Stomach (tissue), 9 donors: ENCODE data around the gene NANOS3. TPM values are rescaled to one million over a fixed set of nuclear protein-coding genes. Genes with fewer than 3 reads are reported as not detected.
A peak's percentile ranks its signal among the peaks of the same experiment; 100 is the strongest.

Experiments used
- DNase-seq, 2 donors: peaks; one replicate each; pipeline versions ENCODE4 v3.0.0 to v3.0.0-alpha.2; 2013 to 2019
- H3K27ac ChIP-seq, 5 donors: fragments of 200-600 bp in 4 of 5; sonication (generic) in 4 of 5; one replicate each; pipeline ENCODE4 v1.5.1; 2013 to 2019; ENCODE audit warnings: mild to moderate bottlenecking in 1 of 5, moderate library complexity in 1 of 5
- H3K27me3 ChIP-seq, 3 donors: fragments of 200-600 bp; sonication (generic); one replicate each; pipeline ENCODE4 v1.5.1; 2017 to 2019; ENCODE audit warnings: mixed run types in 1 of 3
- H3K36me3 ChIP-seq, 4 donors: fragments of 200-600 bp; sonication (generic); 1 replicate in 3 of 4; 2 replicates in 1 of 4; pipeline ENCODE4 v1.5.1; 2016 to 2019
- H3K4me1 ChIP-seq, 4 donors: fragments of 200-600 bp; sonication (generic); one replicate each; pipeline ENCODE4 v1.5.1; 2016 to 2019
- H3K4me3 ChIP-seq, 4 donors: fragments of 200-600 bp; sonication (generic) in 3 of 4; one replicate each; pipeline ENCODE4 v1.5.1; 2016 to 2019; ENCODE audit warnings: mild to moderate bottlenecking in 1 of 4
- H3K9me3 ChIP-seq, 4 donors: fragments of 200-600 bp; sonication (generic); one replicate each; pipeline ENCODE4 v1.5.1; 2016 to 2019
- EP300 ChIP-seq: sonication (generic); formaldehyde crosslinking; IDR thresholded peaks from one replicate; pipeline ENCODE4 v1.6.1; 2017; ENCODE audit warnings: antibody characterized with exemption
- POLR2A ChIP-seq, 4 donors: fragments of 450-650 bp; IDR thresholded peaks; one replicate each; pipeline ENCODE4 v1.6.1; 2016; ENCODE audit warnings: antibody characterized with exemption in 4 of 4, control low read depth in 2 of 4, mild to moderate bottlenecking in 1 of 4, moderate library complexity in 1 of 4
- POLR2AphosphoS5 ChIP-seq, 3 donors: sonication (generic); formaldehyde crosslinking; IDR thresholded peaks; one replicate each; pipeline ENCODE4 v1.6.1; 2016; ENCODE audit warnings: antibody characterized with exemption in 3 of 3
- WGBS, 5 donors: extraction: QIAGEN DNeasy Blood & Tissue Kit in 3 of 5; methylation state at CpG; one replicate each; pipeline versions ENCODE4 v1.1.5 to v1.1.7; 2013 to 2018; 5-methylcytosine and 5-hydroxymethylcytosine counted together
- intact Hi-C: fragments of 100-400 bp; cut with DNase I; formaldehyde crosslinking; loops from one replicate; pipeline ENCODE4 v1.15.1; 2023; ENCODE audit warnings: low total_unique reads
- polyA plus RNA-seq, 3 donors: library from polyadenylated mRNA; stranded (reverse); fragments of 200-250 nt; gene quantifications; one replicate each; pipeline ENCODE4 v1.2.3, GENCODE V29; 2013
- total RNA-seq, 5 donors: library from RNA; depleted of rRNA; stranded (reverse); fragments of >200 nt; gene quantifications; one replicate each; pipeline versions ENCODE4 v1.1.0 to v1.2.3, GENCODE V29; 2014 to 2016
- TF ChIP-seq, protein P1 (sequence below), 7 experiments: fragments of 450-650 bp in 4 of 7; fragments of 200-600 bp in 3 of 7; sonication (generic) in 3 of 7; IDR thresholded peaks; one replicate each; pipeline ENCODE4 v1.5.1; 2016 to 2019; ENCODE audit warnings: antibody characterized with exemption in 7 of 7, control low read depth in 2 of 7, mild to moderate bottlenecking in 1 of 7
- donor health status: healthy with polysubstance abuse.
- donor health status: Bipolar disorder and iron deficiency.
- donor health status: healthy.

Gene NANOS3
- total and polyA plus RNA-seq, 8 donors, result 1.2 TPM; not detected in 7

- Histone ChIP-seq H3K36me3 (no peaks in the 10 kb centered on the region), H3K4me1 (peaks cover 0 to 3% (median 0%) of the 10 kb centered on the region in 4 donors), H3K27ac (no peak overlapping the region), H3K27me3 (no peaks in the 10 kb centered on the region), H3K4me3 (no peak overlapping the region), H3K9me3 (no peaks in the 10 kb centered on the region)
- no peak for TF ChIP-seq POLR2AphosphoS5 (IDR thresholded peaks at IDR 0.05)
- TF ChIP-seq, protein P1, sequence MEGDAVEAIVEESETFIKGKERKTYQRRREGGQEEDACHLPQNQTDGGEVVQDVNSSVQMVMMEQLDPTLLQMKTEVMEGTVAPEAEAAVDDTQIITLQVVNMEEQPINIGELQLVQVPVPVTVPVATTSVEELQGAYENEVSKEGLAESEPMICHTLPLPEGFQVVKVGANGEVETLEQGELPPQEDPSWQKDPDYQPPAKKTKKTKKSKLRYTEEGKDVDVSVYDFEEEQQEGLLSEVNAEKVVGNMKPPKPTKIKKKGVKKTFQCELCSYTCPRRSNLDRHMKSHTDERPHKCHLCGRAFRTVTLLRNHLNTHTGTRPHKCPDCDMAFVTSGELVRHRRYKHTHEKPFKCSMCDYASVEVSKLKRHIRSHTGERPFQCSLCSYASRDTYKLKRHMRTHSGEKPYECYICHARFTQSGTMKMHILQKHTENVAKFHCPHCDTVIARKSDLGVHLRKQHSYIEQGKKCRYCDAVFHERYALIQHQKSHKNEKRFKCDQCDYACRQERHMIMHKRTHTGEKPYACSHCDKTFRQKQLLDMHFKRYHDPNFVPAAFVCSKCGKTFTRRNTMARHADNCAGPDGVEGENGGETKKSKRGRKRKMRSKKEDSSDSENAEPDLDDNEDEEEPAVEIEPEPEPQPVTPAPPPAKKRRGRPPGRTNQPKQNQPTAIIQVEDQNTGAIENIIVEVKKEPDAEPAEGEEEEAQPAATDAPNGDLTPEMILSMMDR (IDR thresholded peaks at IDR 0.05), result no peak
- TF ChIP-seq EP300, result no peak
- no peak for TF ChIP-seq POLR2A (IDR thresholded peaks at IDR 0.05)
- intact Hi-C loops, result no loop called here
- 96 to 100% (median 97%) methylated on average over 2 of the region's 2 CpGs for WGBS, 5 donors
- no peak for DNase-seq
Observed at GRCh38 chr19:13896227-13896626, 19.3 kb downstream of the NANOS3 start.

- no peak overlapping the region for H3K4me3 ChIP-seq
- 32 to 57% (median 42%) methylated on average over 10 of the region's 10 CpGs for WGBS, 5 donors
- no peaks in the 10 kb centered on the region for H3K27me3 ChIP-seq
- H3K27ac ChIP-seq, result peak overlapping the region in 1 of 5 donors; percentile 22
- H3K9me3 ChIP-seq, result no peaks in the 10 kb centered on the region
- H3K4me1 ChIP-seq, result peaks cover 0 to 3% (median 0%) of the 10 kb centered on the region in 4 donors
- TF ChIP-seq, protein P1 (IDR thresholded peaks at IDR 0.05), result no peak
- no peak for TF ChIP-seq EP300
- no peak for TF ChIP-seq POLR2AphosphoS5 (IDR thresholded peaks at IDR 0.05)
- no peak for TF ChIP-seq POLR2A (IDR thresholded peaks at IDR 0.05)
- H3K36me3 ChIP-seq, result no peaks in the 10 kb centered on the region
- peak in 1 of 2 donors; percentile 72 for DNase-seq
- intact Hi-C loops, result no loop called here
Observed at GRCh38 chr19:13899393-13899792, 22.5 kb downstream of the NANOS3 start.

DNA sequence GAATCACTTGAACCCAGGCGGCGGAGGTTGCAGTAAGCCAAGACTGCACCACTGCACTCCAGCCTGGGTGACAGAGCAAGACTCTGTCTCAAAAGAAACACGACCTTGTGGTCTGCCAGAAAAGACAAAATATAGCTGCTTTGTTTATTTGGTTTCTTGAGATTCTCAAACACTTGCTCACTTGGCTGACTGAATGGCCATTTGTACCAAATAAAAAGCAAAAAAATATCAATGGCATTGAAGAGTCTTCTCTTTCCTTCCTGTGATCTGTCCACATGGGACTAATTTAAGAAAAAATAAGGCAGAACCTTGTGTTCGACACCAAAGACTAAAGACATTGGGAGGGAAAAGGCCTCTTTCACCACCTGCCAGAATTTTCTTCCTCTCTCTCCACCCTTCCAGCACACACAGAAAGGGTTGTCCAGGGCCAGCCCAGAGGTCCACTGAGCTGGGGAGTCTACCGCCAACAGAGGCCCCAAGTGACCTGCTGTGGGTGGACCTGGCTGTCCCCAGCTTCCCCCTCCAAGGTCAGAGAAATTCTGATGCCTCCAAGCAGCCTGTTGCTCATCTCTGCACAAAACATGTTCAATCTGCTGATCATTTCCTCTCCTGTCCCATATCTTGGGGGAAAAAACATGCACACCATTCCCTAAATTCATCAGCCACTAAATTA lies 23.1 kb downstream of the NANOS3 start:
- 52 to 72% (median 68%) methylated on average over 5 of the region's 5 CpGs for WGBS, 5 donors
- Histone ChIP-seq H3K36me3 (no peaks in the 10 kb centered on the region), H3K27ac (no peak overlapping the region), H3K4me3 (no peak overlapping the region), H3K27me3 (no peaks in the 10 kb centered on the region), H3K9me3 (no peaks in the 10 kb centered on the region), H3K4me1 (peaks cover 0 to 3% (median 0%) of the 10 kb centered on the region in 4 donors)
- intact Hi-C loops, result no loop called here
- DNase-seq, result no peak
- TF ChIP-seq EP300, result no peak
- TF ChIP-seq, protein P1 (IDR thresholded peaks at IDR 0.05), result no peak
- no peak for TF ChIP-seq POLR2A (IDR thresholded peaks at IDR 0.05)
- TF ChIP-seq POLR2AphosphoS5 (IDR thresholded peaks at IDR 0.05), result no peak

- no peak overlapping the region for H3K27ac ChIP-seq
- 66 to 87% (median 81%) methylated on average over 4 of the region's 4 CpGs for WGBS, 5 donors
- intact Hi-C loops, result no loop called here
- H3K36me3 ChIP-seq, result peaks cover 0 to under 1% (median 0%) of the 10 kb centered on the region in 4 donors
- H3K4me3 ChIP-seq, result no peak overlapping the region
- no peak for DNase-seq
- peaks cover 14 to 26% (median 24%) of the 10 kb centered on the region in 4 donors for H3K4me1 ChIP-seq
- no peak for TF ChIP-seq POLR2A (IDR thresholded peaks at IDR 0.05)
- TF ChIP-seq POLR2AphosphoS5 (IDR thresholded peaks at IDR 0.05), result no peak
- TF ChIP-seq, protein P1 (IDR thresholded peaks at IDR 0.05), result no peak
- no peak for TF ChIP-seq EP300
- H3K9me3 ChIP-seq, result no peaks in the 10 kb centered on the region
- H3K27me3 ChIP-seq, result no peaks in the 10 kb centered on the region
Observed at GRCh38 chr19:13902993-13903555, 26.1 kb downstream of the NANOS3 start.
